Osteocyte (in vitro differentiated cells): ENCODE results near the gene LDB2. TPM values are rescaled to one million over a fixed set of nuclear protein-coding genes. Genes with fewer than 3 reads are reported as not detected.

ENCODE experiments used
- DNase-seq: peaks from one replicate; pipeline ENCODE4 v3.0.0; 2021; ENCODE audit warnings: mixed read lengths; ENCODE audit not compliant: unreplicated experiment; ENCODE audit errors: extremely low spot score
- H3K27ac Mint-ChIP-seq: one replicate; pipeline ENCODE4 v1.8.0; 2021; ENCODE audit warnings: mild to moderate bottlenecking, mixed read lengths; ENCODE audit not compliant: unreplicated experiment
- H3K27me3 Mint-ChIP-seq: one replicate; pipeline ENCODE4 v1.8.0; 2021; ENCODE audit warnings: mixed read lengths; ENCODE audit not compliant: unreplicated experiment
- H3K36me3 Mint-ChIP-seq: one replicate; pipeline ENCODE4 v1.8.0; 2021; ENCODE audit warnings: mixed read lengths; ENCODE audit not compliant: unreplicated experiment
- H3K4me1 Mint-ChIP-seq: one replicate; pipeline ENCODE4 v1.8.0; 2021; ENCODE audit warnings: mixed read lengths; ENCODE audit not compliant: unreplicated experiment
- H3K4me3 Mint-ChIP-seq: one replicate; pipeline ENCODE4 v1.8.0; 2021; ENCODE audit warnings: mild to moderate bottlenecking, moderate library complexity, mixed read lengths; ENCODE audit not compliant: unreplicated experiment
- H3K9me3 Mint-ChIP-seq: one replicate; pipeline ENCODE4 v1.8.0; 2021; ENCODE audit warnings: mixed read lengths; ENCODE audit not compliant: unreplicated experiment
- CTCF ChIP-seq: fragments of 200-600 bp; sonication (generic); IDR thresholded peaks from 2 replicates; pipeline ENCODE4 v1.5.0; 2021; ENCODE audit warnings: antibody characterized with exemption, mild to moderate bottlenecking, moderate library complexity
- total RNA-seq: library from RNA; stranded (reverse); gene quantifications from 2 replicates; pipeline ENCODE4 v1.2.1, GENCODE V29; 2021

LDB2 gene
- total RNA-seq, 1 donor from 2014 or later: 8.7 TPM

DNA sequence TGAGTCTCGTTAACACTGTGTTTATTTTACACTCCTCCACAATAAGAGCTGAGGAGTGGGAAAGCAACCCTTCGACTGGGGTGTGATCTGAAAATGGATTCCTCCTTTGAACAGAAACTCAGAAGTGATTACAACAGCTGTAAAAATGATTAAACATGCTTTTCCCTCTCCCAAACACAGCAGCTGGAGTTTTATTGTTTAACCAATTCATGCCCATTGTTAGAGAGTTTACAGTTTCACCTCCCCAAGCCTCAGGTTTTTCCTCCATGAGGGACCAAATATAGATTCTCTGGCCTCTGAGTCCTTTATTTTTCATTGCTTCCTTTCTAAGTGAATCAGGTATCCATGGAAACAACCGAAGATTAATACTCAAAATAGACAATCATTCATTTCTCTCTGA, 409.2 kb downstream of the LDB2 start:
- no peaks in the 10 kb centered on the region for H3K9me3 Mint-ChIP-seq
- H3K27ac Mint-ChIP-seq: no peak overlapping the region
- H3K4me3 Mint-ChIP-seq: no peak overlapping the region
- H3K4me1 Mint-ChIP-seq: no peaks in the 10 kb centered on the region
- TF ChIP-seq CTCF: no peak
- H3K27me3 Mint-ChIP-seq: no peaks in the 10 kb centered on the region
- no peaks in the 10 kb centered on the region for H3K36me3 Mint-ChIP-seq
- no peak for DNase-seq

DNA sequence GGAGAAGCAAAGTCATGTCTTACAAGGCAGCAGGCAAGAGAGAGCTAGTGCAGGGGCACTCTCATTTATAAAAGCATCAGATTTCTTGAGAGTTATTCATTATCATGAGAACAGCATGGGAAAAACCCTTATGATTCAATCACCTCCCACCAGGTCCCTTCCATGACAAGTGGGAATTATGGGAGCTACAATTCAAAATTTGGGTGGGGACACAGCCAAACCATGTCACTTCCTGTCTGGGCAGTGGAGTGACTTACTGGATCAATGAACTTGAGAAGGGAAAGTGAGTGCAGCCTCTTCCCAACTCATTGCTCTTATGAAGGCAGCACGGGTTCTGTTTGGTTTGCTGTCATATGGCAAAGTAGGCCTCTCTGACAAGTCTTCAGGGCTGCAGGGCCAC, 410.4 kb downstream of the LDB2 start:
- no peaks in the 10 kb centered on the region for H3K36me3 Mint-ChIP-seq
- DNase-seq: no peak
- no peaks in the 10 kb centered on the region for H3K9me3 Mint-ChIP-seq
- H3K27me3 Mint-ChIP-seq: no peaks in the 10 kb centered on the region
- H3K27ac Mint-ChIP-seq: no peak overlapping the region
- no peak for TF ChIP-seq CTCF
- no peak overlapping the region for H3K4me3 Mint-ChIP-seq
- no peaks in the 10 kb centered on the region for H3K4me1 Mint-ChIP-seq

DNA sequence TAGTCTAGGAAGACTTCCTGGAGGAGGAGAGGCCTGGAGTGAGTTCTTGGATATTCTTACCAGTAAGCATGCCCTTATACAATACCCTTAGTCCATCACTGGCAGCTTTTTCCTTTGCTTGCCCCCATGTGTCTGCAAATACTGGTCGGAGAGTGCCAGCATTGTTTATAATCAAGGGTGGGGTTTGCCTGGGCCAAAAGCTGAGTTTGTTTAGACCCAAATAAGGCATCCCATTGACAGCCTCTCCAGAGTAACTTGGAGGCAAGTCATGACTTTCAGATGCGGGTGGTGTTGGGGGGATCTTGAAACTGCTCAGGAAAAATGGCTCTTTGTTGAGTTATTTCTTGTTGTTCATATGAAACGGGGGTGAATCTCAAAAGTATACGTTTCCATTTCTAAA, 413.7 kb downstream of the LDB2 start:
- Mint-ChIP-seq H3K27ac (no peak overlapping the region), H3K4me1 (no peaks in the 10 kb centered on the region), H3K27me3 (no peaks in the 10 kb centered on the region), H3K36me3 (no peaks in the 10 kb centered on the region), H3K9me3 (no peaks in the 10 kb centered on the region), H3K4me3 (no peak overlapping the region)
- TF ChIP-seq CTCF: no peak
- DNase-seq: no peak

DNA sequence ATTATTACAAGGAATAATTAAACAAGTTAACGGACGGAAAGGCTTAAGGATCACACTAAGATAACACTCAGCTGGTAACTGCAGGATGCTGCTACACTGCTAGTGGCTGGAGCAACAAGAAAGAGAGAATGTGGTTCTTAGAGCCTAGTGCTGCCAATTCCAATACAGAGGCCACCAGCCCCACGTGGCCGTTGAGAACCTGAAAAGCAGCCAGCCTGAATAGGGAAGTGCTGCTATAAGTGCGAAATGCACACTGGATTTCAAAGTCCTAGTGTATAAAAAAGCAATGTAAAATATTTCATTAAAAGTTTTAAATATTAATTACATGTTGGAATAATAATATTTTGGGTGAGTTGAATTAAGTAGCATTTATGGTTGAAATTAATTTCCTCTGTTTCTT, 414.9 kb downstream of the LDB2 start:
- Mint-ChIP-seq H3K27ac (no peak overlapping the region), H3K4me1 (no peaks in the 10 kb centered on the region), H3K27me3 (no peaks in the 10 kb centered on the region), H3K9me3 (no peaks in the 10 kb centered on the region), H3K4me3 (no peak overlapping the region), H3K36me3 (no peaks in the 10 kb centered on the region)
- DNase-seq: no peak
- TF ChIP-seq CTCF: no peak

DNA sequence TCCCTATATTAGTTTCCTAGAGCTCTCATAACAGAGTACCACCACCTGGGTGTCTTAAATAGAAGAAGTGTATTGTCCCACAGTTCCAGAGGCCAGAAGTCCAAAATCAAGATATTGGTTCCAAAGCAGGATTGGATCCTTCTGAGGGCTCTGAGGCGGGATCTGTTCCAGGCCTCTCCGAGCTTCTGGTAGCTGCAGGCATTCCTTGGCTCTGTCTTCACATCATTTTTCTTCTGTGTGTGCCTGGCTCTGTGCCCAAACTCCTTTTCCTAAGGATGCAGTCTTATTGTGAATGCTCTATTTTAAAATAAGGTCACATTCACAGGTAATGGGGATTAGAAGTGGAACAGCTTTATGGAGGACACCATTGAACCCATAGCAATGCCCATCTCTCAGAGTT, 418.4 kb downstream of the LDB2 start:
- no peak overlapping the region for H3K4me3 Mint-ChIP-seq
- H3K36me3 Mint-ChIP-seq: no peaks in the 10 kb centered on the region
- DNase-seq: no peak
- TF ChIP-seq CTCF: no peak
- H3K9me3 Mint-ChIP-seq: peaks cover 10% of the 10 kb centered on the region
- H3K27ac Mint-ChIP-seq: no peak overlapping the region
- no peaks in the 10 kb centered on the region for H3K4me1 Mint-ChIP-seq
- H3K27me3 Mint-ChIP-seq: no peaks in the 10 kb centered on the region
